Measurements from ENCODE around the gene PLG. TPM values are rescaled to one million over a fixed set of nuclear protein-coding genes. Genes with fewer than 3 reads are reported as not detected.
"Not testable (repeated sequence)": the region's sequence is repeated elsewhere in the genome, so short reads cannot be mapped to it uniquely, and the experiment has no call there.

Gene PLG
- total RNA-seq, 1 donor from 2014 or later = not detected

DNA sequence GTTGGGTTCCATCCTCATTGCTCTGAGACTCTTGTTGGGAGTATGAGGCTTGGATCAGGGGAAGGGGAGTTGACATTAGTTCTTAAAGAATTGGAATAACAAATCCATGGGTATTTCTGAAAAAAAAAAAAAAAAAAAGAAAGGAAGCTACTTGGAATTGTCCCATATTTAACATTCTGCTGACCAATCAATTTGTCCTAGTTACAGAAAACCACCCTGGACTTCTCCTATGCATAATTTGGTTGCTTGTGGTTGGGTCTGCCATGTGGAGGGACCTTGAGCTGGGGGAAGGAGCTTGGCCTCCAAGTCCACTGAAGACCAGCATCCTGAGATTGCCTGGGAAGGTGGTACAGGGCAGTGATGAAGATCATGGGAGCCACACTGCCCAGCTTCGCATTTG is 32.6 kb downstream of the PLG start:
- Histone ChIP-seq H3K4me3 (no peak overlapping the region), H3K27ac (replicated peaks) (no peak overlapping the region), H3K9me3 (replicated peaks) (no peaks in the 10 kb centered on the region), H3K27me3 (ENCODE audit: low read depth) (peaks cover 41% of the 10 kb centered on the region), H3K36me3 (no peaks in the 10 kb centered on the region), H3K4me1 (no peaks in the 10 kb centered on the region)
- TF ChIP-seq CTCF (IDR thresholded peaks at IDR 0.05; ENCODE audit: borderline replicate concordance) = no peak
- DNase-seq = no peak
- intact Hi-C loops (cut with micrococcal nuclease) = no loop called here

DNA sequence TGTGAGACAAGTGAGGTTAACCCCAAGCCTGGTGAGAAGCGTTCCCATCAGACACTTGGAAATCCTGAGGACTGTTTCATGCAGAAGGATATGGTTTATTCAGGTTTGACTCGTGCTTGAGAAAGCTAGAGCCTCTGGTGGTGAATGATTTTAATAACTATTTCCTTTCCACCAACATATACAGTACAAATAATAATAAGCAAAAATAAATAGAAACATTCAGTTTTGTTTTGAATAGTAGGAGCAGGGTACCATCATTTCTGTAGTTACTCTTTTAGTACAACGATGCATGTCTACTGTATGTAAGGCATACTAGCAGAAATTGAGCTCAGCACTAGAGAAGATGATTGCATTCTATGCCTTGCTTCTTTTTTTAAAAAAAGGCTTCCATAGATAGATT is 33.5 kb downstream of the PLG start:
- H3K9me3 ChIP-seq (replicated peaks) = no peaks in the 10 kb centered on the region
- no peak for DNase-seq
- H3K36me3 ChIP-seq = no peaks in the 10 kb centered on the region
- peaks cover 37% of the 10 kb centered on the region for H3K27me3 ChIP-seq (ENCODE audit: low read depth)
- no peaks in the 10 kb centered on the region for H3K4me1 ChIP-seq
- H3K4me3 ChIP-seq = no peak overlapping the region
- intact Hi-C loops (cut with micrococcal nuclease) = no loop called here
- no peak for TF ChIP-seq CTCF (IDR thresholded peaks at IDR 0.05; ENCODE audit: borderline replicate concordance)
- no peak overlapping the region for H3K27ac ChIP-seq (replicated peaks)

DNA sequence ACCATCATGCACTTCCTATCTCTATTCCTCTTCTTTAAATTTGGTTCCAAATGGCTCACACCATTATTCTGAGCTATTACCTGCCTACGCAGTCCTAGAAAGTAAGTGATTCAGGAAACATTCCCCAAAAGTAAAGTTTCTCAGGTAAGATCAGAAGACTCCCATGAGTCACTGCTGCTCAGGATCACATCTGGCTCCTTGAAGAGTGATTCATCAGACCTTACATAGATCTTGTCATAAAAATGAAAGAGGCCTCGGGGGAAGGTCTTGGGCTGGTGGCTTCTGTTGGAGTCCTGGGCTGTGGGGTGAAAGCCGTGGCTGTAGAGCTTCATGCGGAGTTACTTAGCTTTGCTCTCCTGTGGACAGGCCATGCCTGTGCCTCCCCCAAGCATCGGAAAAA is 35.9 kb downstream of the PLG start:
- DNase-seq = no peak
- intact Hi-C loops (cut with micrococcal nuclease) = no loop called here
- H3K27me3 ChIP-seq (ENCODE audit: low read depth) = peaks cover 13% of the 10 kb centered on the region
- H3K9me3 ChIP-seq (replicated peaks) = peaks cover 8% of the 10 kb centered on the region
- H3K4me3 ChIP-seq = no peak overlapping the region
- H3K4me1 ChIP-seq = no peaks in the 10 kb centered on the region
- no peaks in the 10 kb centered on the region for H3K36me3 ChIP-seq
- TF ChIP-seq CTCF (IDR thresholded peaks at IDR 0.05; ENCODE audit: borderline replicate concordance) = no peak
- no peak overlapping the region for H3K27ac ChIP-seq (replicated peaks)

DNA sequence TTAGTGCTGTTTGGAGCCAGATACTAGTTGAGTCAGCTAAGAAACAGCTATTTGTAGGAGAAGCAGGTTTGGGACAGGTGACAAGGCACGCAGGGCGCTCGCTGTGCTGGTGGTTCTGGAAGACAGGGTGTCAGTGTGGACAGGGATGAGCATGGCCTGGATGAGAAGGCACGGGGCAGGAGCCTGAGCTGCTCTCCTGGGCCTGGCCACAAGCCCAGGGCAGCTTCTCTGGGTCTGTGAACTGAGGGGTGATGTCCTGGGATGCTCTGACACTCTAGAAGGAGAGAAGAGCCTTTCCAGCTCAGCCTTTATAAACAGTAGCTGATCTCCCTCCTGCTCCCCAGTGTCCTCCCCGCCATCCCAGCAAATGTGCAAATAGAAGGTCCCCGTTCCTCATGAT is 37.9 kb downstream of the PLG start:
- intact Hi-C loops (cut with micrococcal nuclease) = no loop called here
- peaks cover 18% of the 10 kb centered on the region for H3K9me3 ChIP-seq (replicated peaks)

DNA sequence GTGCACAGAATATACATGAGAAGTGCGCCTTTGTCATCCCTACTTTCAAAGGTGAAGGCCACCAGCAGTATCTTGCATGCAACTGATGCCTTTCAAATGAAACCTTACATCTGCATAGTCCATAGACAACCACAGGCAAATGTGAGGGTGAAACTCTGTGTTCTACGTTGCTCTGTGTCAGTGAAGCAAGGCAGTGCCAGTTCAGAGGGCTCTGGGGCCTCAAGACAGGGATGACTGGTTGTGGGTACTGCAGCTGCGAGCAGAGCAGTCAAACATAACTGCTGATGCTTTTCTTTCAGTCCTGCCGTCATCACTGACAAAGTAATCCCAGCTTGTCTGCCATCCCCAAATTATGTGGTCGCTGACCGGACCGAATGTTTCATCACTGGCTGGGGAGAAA is 39.0 kb downstream of the PLG start:
- peaks cover 23% of the 10 kb centered on the region for H3K9me3 ChIP-seq (replicated peaks)
- H3K36me3 ChIP-seq; H3K4me1 ChIP-seq; intact Hi-C loops (cut with micrococcal nuclease); DNase-seq; H3K4me3 ChIP-seq; H3K27me3 ChIP-seq (ENCODE audit: low read depth); H3K27ac ChIP-seq (replicated peaks): not testable (repeated sequence)

More for the DNA sequence above, 37.9 kb downstream of the PLG start:
- no peak for TF ChIP-seq CTCF (IDR thresholded peaks at IDR 0.05; ENCODE audit: borderline replicate concordance)
- H3K4me1 ChIP-seq = no peaks in the 10 kb centered on the region
- H3K36me3 ChIP-seq = no peaks in the 10 kb centered on the region
- DNase-seq = no peak
- H3K27me3 ChIP-seq (ENCODE audit: low read depth) = no peaks in the 10 kb centered on the region
- no peak overlapping the region for H3K4me3 ChIP-seq
- H3K27ac ChIP-seq (replicated peaks) = no peak overlapping the region

GRCh38 chr6:160742090-160742489 is 40.0 kb downstream of the PLG start:
- no peak overlapping the region for H3K27ac ChIP-seq (replicated peaks)
- no peaks in the 10 kb centered on the region for H3K4me1 ChIP-seq
- no peak for TF ChIP-seq CTCF (IDR thresholded peaks at IDR 0.05; ENCODE audit: borderline replicate concordance)
- H3K36me3 ChIP-seq = no peaks in the 10 kb centered on the region
- intact Hi-C loops (cut with micrococcal nuclease) = no loop called here
- peaks cover under 1% of the 10 kb centered on the region for H3K27me3 ChIP-seq (ENCODE audit: low read depth)
- peaks cover 30% of the 10 kb centered on the region for H3K9me3 ChIP-seq (replicated peaks)
- no peak overlapping the region for H3K4me3 ChIP-seq
- DNase-seq = no peak
